A673 (cell line): Measurements from ENCODE around the gene BRD9. TPM values are rescaled to one million over a fixed set of nuclear protein-coding genes. Genes with fewer than 3 reads are reported as not detected.

Source experiments
- BruUV-seq: library from RNA; stranded (reverse); fragments of 400-500 nt; replicated peaks from 2 replicates; lab custom pipeline; 2021; lab: Mats Ljungman, UMichigan
- CTCF ChIA-PET: fragments of 300-600 bp; sonication (Branson Sonifier 250); formaldehyde crosslinking; loops from one replicate; lab custom pipeline; 2022; ENCODE audit warnings: antibody characterized with exemption; lab: Charles Lee
- POLR2A ChIA-PET: fragments of 300-600 bp; sonication (Branson Sonifier 250); formaldehyde crosslinking; loops from one replicate; lab custom pipeline; 2022; ENCODE audit warnings: antibody characterized with exemption; ENCODE audit not compliant: low non-redundant PET; lab: Charles Lee
- DNase-seq: peaks from one replicate; pipeline ENCODE4 v3.0.0-alpha.2; 2015; ENCODE audit warnings: low spot score
- H3K27ac ChIP-seq: fragments of 200-600 bp; sonication (generic); 2 replicates; pipeline ENCODE4 v1.5.1; 2016; ENCODE audit warnings: mixed run types, low read depth, mild to moderate bottlenecking, mixed read lengths, antibody characterized with exemption, low read length; ENCODE audit not compliant: poor library complexity, severe bottlenecking
- H3K27me3 ChIP-seq: fragments of 200-600 bp; sonication (generic); replicated peaks from 2 replicates; pipeline ENCODE4 v1.6.1; 2017; ENCODE audit warnings: mixed run types, low read depth, mild to moderate bottlenecking, mixed read lengths, antibody characterized with exemption, low read length; ENCODE audit not compliant: insufficient read depth, poor library complexity
- H3K36me3 ChIP-seq: fragments of 200-600 bp; sonication (generic); 2 replicates; pipeline ENCODE4 v1.6.1; 2016; ENCODE audit warnings: mixed run types, mild to moderate bottlenecking, mixed read lengths, antibody characterized with exemption, low read length; ENCODE audit not compliant: insufficient read depth, poor library complexity, severe bottlenecking
- H3K4me1 ChIP-seq: fragments of 200-600 bp; sonication (generic); 2 replicates; pipeline ENCODE4 v1.6.1; 2017; ENCODE audit warnings: mixed run types, mild to moderate bottlenecking, mixed read lengths, antibody characterized with exemption, low read length; ENCODE audit not compliant: insufficient read depth, poor library complexity, severe bottlenecking
- H3K4me3 ChIP-seq: fragments of 200-600 bp; sonication (generic); 2 replicates; pipeline ENCODE4 v1.5.1; 2016; ENCODE audit warnings: low read depth, mixed run types, mild to moderate bottlenecking, mixed read lengths, low read length; ENCODE audit not compliant: poor library complexity, severe bottlenecking
- H3K9me3 ChIP-seq: fragments of 200-600 bp; sonication (generic); 2 replicates; pipeline ENCODE4 v1.6.1; 2016; ENCODE audit warnings: mixed run types, low read depth, mild to moderate bottlenecking, mixed read lengths, antibody characterized with exemption, low read length; ENCODE audit not compliant: poor library complexity, severe bottlenecking
- CTCF ChIP-seq: fragments of 300-800, 200-600 bp; sonication (generic); conservative IDR thresholded peaks from 2 replicates; pipeline ENCODE4 v1.5.1; 2017; ENCODE audit warnings: low read depth, mild to moderate bottlenecking, antibody characterized with exemption, low read length, moderate library complexity, mixed read lengths
- EZH2 ChIP-seq: fragments of 200-600 bp; sonication (generic); IDR thresholded peaks from 2 replicates; pipeline ENCODE4 v1.6.1; 2017; ENCODE audit warnings: borderline replicate concordance, low read depth, mild to moderate bottlenecking, mixed read lengths, antibody characterized with exemption, low read length; ENCODE audit not compliant: poor library complexity, severe bottlenecking
- intact Hi-C: fragments of 100-400 bp; cut with micrococcal nuclease; formaldehyde crosslinking; loops from one replicate; pipeline ENCODE4 v1.10.0; 2022; ENCODE audit not compliant: unreplicated experiment
- total RNA-seq: library from RNA; stranded (reverse); gene quantifications from 2 replicates; pipeline ENCODE4 v1.2.3, GENCODE V29; 2021

Gene BRD9
- total RNA-seq, 1 experiment from 2014 or later, result 73.7 TPM

GRCh38 chr5:886716-887325 lies 5.8 kb downstream of the BRD9 start:
- no TSS peak for BruUV-seq
- intact Hi-C loops, result no loop called here
- no peak overlapping the region for H3K27ac ChIP-seq
- DNase-seq, result no peak
- H3K4me3 ChIP-seq, result no peak overlapping the region
- no peaks in the 10 kb centered on the region for H3K9me3 ChIP-seq
- H3K27me3 ChIP-seq, result no peaks in the 10 kb centered on the region
- ChIA-PET POLR2A (no interaction called here), CTCF (no interaction called here)
- TF ChIP-seq EZH2 (no peak), CTCF (no peak)
- no peaks in the 10 kb centered on the region for H3K4me1 ChIP-seq
- peaks cover 88% of the 10 kb centered on the region for H3K36me3 ChIP-seq

GRCh38 chr5:886036-886435 lies 6.6 kb downstream of the BRD9 start:
- Histone ChIP-seq H3K36me3 (peaks cover 93% of the 10 kb centered on the region), H3K27me3 (no peaks in the 10 kb centered on the region), H3K4me3 (no peak overlapping the region), H3K4me1 (no peaks in the 10 kb centered on the region), H3K9me3 (no peaks in the 10 kb centered on the region), H3K27ac (no peak overlapping the region)
- BruUV-seq, result no TSS peak
- DNase-seq, result no peak
- no peak for TF ChIP-seq CTCF
- no peak for TF ChIP-seq EZH2
- ChIA-PET CTCF (no interaction called here), POLR2A (no interaction called here)
- intact Hi-C loops, result no loop called here

- Histone ChIP-seq H3K4me1 (no peaks in the 10 kb centered on the region), H3K27ac (no peak overlapping the region), H3K27me3 (no peaks in the 10 kb centered on the region), H3K4me3 (no peak overlapping the region), H3K36me3 (peaks cover 92% of the 10 kb centered on the region), H3K9me3 (no peaks in the 10 kb centered on the region)
- no TSS peak for BruUV-seq
- no peak for DNase-seq
- CTCF ChIA-PET, result no interaction called here
- POLR2A ChIA-PET, result no interaction called here
- TF ChIP-seq CTCF (no peak), EZH2 (no peak)
- intact Hi-C loops, result no loop called here
These were observed 7.1 kb downstream of the BRD9 start for GRCh38 chr5:885529-885928.
